HepG2 (cell line): ENCODE data around the gene OGFR. TPM values are rescaled to one million over a fixed set of nuclear protein-coding genes. Genes with fewer than 3 reads are reported as not detected.

ENCODE experiments used
- NR2F1 ChIP-seq, 2 experiments: fragments of 450-650 bp in 1 of 2; formaldehyde crosslinking in 1 of 2; IDR thresholded peaks; 2 replicates each; pipeline versions ENCODE4 v1.5.0 to v1.6.1; 2016 to 2020; ENCODE audit warnings: mild to moderate bottlenecking in 1 of 2, missing compliant biosample characterization in 1 of 2, missing genetic modification reagents in 1 of 2, moderate library complexity in 1 of 2
- RBM22 ChIP-seq: fragments of 200-400 bp; formaldehyde crosslinking; optimal IDR thresholded peaks from 2 replicates; pipeline ENCODE3; 2017; ENCODE audit warnings: mild to moderate bottlenecking, low read length, moderate library complexity
- TBX3 ChIP-seq: fragments of 450-650 bp; IDR thresholded peaks from 2 replicates; pipeline ENCODE4 v1.6.1; 2017; ENCODE audit warnings: antibody characterized with exemption, mild to moderate bottlenecking, inconsistent platforms, borderline replicate concordance
- ZFP62 ChIP-seq: sonication (generic); formaldehyde crosslinking; IDR thresholded peaks from 2 replicates; pipeline ENCODE4 v1.4.0; 2020; ENCODE audit warnings: missing genetic modification reagents
- ZNF143 ChIP-seq: sonication (generic); formaldehyde crosslinking; IDR thresholded peaks from 2 replicates; pipeline ENCODE4 v1.4.0; 2020; ENCODE audit warnings: missing genetic modification reagents
- ZNF24 ChIP-seq: fragments of 450-650 bp; IDR thresholded peaks from 2 replicates; pipeline ENCODE4 v1.6.1; 2017; ENCODE audit warnings: antibody characterized with exemption, mild to moderate bottlenecking
- ZNF318 ChIP-seq: sonication (generic); formaldehyde crosslinking; IDR thresholded peaks from 2 replicates; pipeline ENCODE4 v1.4.0; 2020; ENCODE audit warnings: mild to moderate bottlenecking, missing genetic modification reagents
- polyA plus RNA-seq, 8 experiments: library from polyadenylated mRNA; depleted of rRNA in 3 of 8; stranded (reverse) in 7 of 8; unstranded in 1 of 8; fragments of >200 nt; fragmentation: Illumina TruSeq in 4 of 8; extraction: Trizol in 4 of 8; gene quantifications; 2 replicates each; pipeline versions ENCODE4 v1.2.1 to v1.2.3, GENCODE V29; 2011 to 2016; ENCODE audit warnings: low read depth in 4 of 8, missing spikeins in 1 of 8, mixed read lengths in 1 of 8; ENCODE audit not compliant: insufficient read depth in 1 of 8
- total RNA-seq, 5 experiments: library from RNA; depleted of rRNA; stranded (reverse); fragments of >200 nt; fragmentation: Illumina TruSeq; extraction: Trizol; gene quantifications; 2 replicates each; pipeline ENCODE4 v1.2.3, GENCODE V29; 2016; ENCODE audit warnings: low read depth in 1 of 5
- TF ChIP-seq, protein P1 (sequence below): IDR thresholded peaks from 2 replicates; pipeline ENCODE4 v1.6.1; 2016; ENCODE audit warnings: mild to moderate bottlenecking
- TF ChIP-seq, protein P2 (sequence below): sonication (generic); formaldehyde crosslinking; IDR thresholded peaks from 2 replicates; pipeline ENCODE4 v1.4.0; 2020; ENCODE audit warnings: missing genetic modification reagents
- TF ChIP-seq, protein P3 (sequence below): sonication (generic); formaldehyde crosslinking; IDR thresholded peaks from 2 replicates; pipeline ENCODE4 v1.4.0; 2020; ENCODE audit warnings: mild to moderate bottlenecking, low read depth, missing genetic modification reagents

The OGFR gene
- total and polyA plus RNA-seq, 2 of the 13 experiments (the other 11 are each of a cell fraction or from before 2014, with no cell fraction given), result 47.7 to 81.8 TPM

DNA sequence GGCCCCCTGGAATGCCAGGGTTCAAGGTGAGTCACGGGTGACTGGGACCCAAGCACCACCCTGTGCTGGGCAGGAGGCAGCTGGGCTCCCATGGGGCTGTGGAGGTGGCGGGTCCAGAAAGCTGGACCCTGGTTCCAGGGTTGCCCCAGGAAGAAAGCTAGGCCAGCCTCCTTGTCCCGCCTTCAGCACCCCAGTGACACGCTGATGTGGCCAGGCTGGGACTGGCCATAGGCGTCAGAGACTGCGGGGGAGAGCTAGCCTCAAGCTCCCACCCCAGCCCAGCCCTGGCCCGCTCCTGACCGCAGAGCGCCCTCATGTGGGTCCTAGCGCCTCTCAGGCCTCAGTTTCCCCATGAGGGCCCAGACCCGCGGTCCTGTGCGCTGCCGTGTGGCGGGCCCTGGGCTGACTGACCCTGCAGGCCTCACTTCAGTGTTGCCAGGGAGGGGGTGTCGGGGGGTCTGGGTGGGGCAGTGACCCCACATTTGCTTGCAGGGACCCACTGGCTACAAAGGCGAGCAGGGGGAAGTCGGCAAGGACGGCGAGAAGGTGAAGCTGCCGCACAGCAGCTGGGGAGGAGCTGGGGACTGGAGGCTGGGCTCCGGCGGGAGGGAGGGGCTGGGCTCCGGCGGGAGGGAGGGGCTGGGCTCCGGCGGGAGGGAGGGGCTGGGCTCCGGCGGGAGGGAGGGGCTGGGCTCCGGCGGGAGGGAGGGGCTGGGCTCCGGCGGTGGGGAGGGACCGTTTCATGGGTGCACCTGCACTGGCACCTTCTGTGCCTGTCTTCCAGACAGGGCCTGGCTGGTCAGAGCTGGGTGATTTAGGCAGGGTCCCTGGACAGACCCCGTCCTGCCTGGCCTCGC, 20.1 kb downstream of the OGFR start (continued):
- no peak for TF ChIP-seq ZNF24
- TF ChIP-seq NR2F1 (CRISPR knock-in tag; IDR thresholded peaks at IDR 0.05), result 0 out of 4 replicates have a peak, but pooled peaks of 1 of the 2 experiments have one; percentile 15
- TF ChIP-seq, protein P1, sequence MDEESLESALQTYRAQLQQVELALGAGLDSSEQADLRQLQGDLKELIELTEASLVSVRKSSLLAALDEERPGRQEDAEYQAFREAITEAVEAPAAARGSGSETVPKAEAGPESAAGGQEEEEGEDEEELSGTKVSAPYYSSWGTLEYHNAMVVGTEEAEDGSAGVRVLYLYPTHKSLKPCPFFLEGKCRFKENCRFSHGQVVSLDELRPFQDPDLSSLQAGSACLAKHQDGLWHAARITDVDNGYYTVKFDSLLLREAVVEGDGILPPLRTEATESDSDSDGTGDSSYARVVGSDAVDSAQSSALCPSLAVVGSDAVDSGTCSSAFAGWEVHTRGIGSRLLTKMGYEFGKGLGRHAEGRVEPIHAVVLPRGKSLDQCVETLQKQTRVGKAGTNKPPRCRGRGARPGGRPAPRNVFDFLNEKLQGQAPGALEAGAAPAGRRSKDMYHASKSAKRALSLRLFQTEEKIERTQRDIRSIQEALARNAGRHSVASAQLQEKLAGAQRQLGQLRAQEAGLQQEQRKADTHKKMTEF, result peak; percentile 13; the same call in 1 of the 2 replicates
- TF ChIP-seq, protein P2, sequence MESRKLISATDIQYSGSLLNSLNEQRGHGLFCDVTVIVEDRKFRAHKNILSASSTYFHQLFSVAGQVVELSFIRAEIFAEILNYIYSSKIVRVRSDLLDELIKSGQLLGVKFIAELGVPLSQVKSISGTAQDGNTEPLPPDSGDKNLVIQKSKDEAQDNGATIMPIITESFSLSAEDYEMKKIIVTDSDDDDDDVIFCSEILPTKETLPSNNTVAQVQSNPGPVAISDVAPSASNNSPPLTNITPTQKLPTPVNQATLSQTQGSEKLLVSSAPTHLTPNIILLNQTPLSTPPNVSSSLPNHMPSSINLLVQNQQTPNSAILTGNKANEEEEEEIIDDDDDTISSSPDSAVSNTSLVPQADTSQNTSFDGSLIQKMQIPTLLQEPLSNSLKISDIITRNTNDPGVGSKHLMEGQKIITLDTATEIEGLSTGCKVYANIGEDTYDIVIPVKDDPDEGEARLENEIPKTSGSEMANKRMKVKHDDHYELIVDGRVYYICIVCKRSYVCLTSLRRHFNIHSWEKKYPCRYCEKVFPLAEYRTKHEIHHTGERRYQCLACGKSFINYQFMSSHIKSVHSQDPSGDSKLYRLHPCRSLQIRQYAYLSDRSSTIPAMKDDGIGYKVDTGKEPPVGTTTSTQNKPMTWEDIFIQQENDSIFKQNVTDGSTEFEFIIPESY (CRISPR knock-in tag), result peak; percentile 79; the same call in 1 of the 2 replicates
- TF ChIP-seq TBX3, result no peak
- TF ChIP-seq, protein P3, sequence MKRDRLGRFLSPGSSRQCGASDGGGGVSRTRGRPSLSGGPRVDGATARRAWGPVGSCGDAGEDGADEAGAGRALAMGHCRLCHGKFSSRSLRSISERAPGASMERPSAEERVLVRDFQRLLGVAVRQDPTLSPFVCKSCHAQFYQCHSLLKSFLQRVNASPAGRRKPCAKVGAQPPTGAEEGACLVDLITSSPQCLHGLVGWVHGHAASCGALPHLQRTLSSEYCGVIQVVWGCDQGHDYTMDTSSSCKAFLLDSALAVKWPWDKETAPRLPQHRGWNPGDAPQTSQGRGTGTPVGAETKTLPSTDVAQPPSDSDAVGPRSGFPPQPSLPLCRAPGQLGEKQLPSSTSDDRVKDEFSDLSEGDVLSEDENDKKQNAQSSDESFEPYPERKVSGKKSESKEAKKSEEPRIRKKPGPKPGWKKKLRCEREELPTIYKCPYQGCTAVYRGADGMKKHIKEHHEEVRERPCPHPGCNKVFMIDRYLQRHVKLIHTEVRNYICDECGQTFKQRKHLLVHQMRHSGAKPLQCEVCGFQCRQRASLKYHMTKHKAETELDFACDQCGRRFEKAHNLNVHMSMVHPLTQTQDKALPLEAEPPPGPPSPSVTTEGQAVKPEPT (CRISPR knock-in tag), result no peak
- TF ChIP-seq ZFP62 (CRISPR knock-in tag), result no peak
- TF ChIP-seq ZNF143 (CRISPR knock-in tag), result peak; percentile 56
- TF ChIP-seq RBM22, result peak; percentile 7
- TF ChIP-seq ZNF318 (CRISPR knock-in tag), result peak; percentile 70; the same call in 1 of the 2 replicates
